Transverse colon (tissue), 4 donors: ENCODE results near the gene IFT172. TPM values are rescaled to one million over a fixed set of nuclear protein-coding genes. Genes with fewer than 3 reads are reported as not detected.

Source experiments
- DNase-seq: peaks from one replicate; pipeline ENCODE4 v3.0.0-alpha.2; 2019
- H3K27ac ChIP-seq, 4 donors: fragments of 200-600 bp; sonication (generic); 2 replicates each; pipeline ENCODE4 v1.5.1; 2016 to 2018; ENCODE audit warnings: inconsistent platforms in 4 of 4
- H3K27me3 ChIP-seq: fragments of 200-600 bp; sonication (generic); 2 replicates; pipeline ENCODE4 v1.5.1; 2017; ENCODE audit warnings: inconsistent platforms
- H3K36me3 ChIP-seq, 4 donors: fragments of 200-600 bp; sonication (generic); 2 replicates each; pipeline ENCODE4 v1.5.1; 2017 to 2019; ENCODE audit warnings: inconsistent platforms in 4 of 4
- H3K4me1 ChIP-seq, 4 donors: fragments of 200-600 bp; sonication (generic); 2 replicates each; pipeline ENCODE4 v1.5.1; 2017 to 2020; ENCODE audit warnings: inconsistent platforms in 4 of 4
- H3K4me3 ChIP-seq, 4 donors: fragments of 200-600 bp; sonication (generic); 1 replicate in 1 of 4; 2 replicates in 3 of 4; pipeline versions ENCODE4 v1.5.1 to v1.6.1; 2017 to 2019; ENCODE audit warnings: inconsistent platforms in 4 of 4
- H3K9me3 ChIP-seq, 2 donors: fragments of 200-600 bp; sonication (generic); 2 replicates each; pipeline ENCODE4 v1.5.1; 2017 to 2019; ENCODE audit warnings: inconsistent platforms in 2 of 2
- CTCF ChIP-seq, 5 experiments: fragments of 200-600 bp in 3 of 5; fragments of 450-650 bp in 2 of 5; sonication (generic) in 3 of 5; IDR thresholded peaks; 1 replicate in 2 of 5; 2 replicates in 3 of 5; pipeline ENCODE4 v1.5.1; 2016 to 2017; ENCODE audit warnings: antibody characterized with exemption in 5 of 5, inconsistent platforms in 3 of 5, mild to moderate bottlenecking in 2 of 5, moderate library complexity in 1 of 5
- EP300 ChIP-seq: sonication (generic); formaldehyde crosslinking; IDR thresholded peaks from one replicate; pipeline ENCODE4 v1.6.1; 2017; ENCODE audit warnings: antibody characterized with exemption, low read depth
- POLR2A ChIP-seq: fragments of 450-650 bp; IDR thresholded peaks from one replicate; pipeline ENCODE4 v1.6.1; 2016; ENCODE audit warnings: antibody characterized with exemption, mild to moderate bottlenecking, moderate library complexity
- POLR2AphosphoS5 ChIP-seq, 3 donors: sonication (generic); formaldehyde crosslinking; IDR thresholded peaks; one replicate each; pipeline ENCODE4 v1.6.1; 2016; ENCODE audit warnings: antibody characterized with exemption in 3 of 3
- WGBS, 2 donors: methylation state at CpG; one replicate each; pipeline ENCODE4 v1.1.5; 2018; ENCODE audit warnings: low coverage in 1 of 2; 5-methylcytosine and 5-hydroxymethylcytosine counted together
- in situ Hi-C, 4 donors: fragments of 200-750 bp; cut with MboI; loops; one replicate each; pipeline versions ENCODE4 v1.15.0 to v1.15.1; 2017; ENCODE audit warnings: low sequenced_read_pairs in 3 of 4, low pct_ligation_motif_present in 1 of 4, low pct_unique_long_range_greater_than_20kb in 1 of 4
- intact Hi-C: fragments of 100-400 bp; cut with DNase I; formaldehyde crosslinking; loops from one replicate; pipeline ENCODE4 v1.15.1; 2023; ENCODE audit warnings: low total_unique reads
- total RNA-seq, 4 donors: library from RNA; depleted of rRNA; stranded (reverse); fragments of >200 nt; gene quantifications; one replicate each; pipeline ENCODE4 v1.1.0, GENCODE V29; 2016

IFT172 gene
- total RNA-seq, 4 donors from 2014 or later: 14.5 to 113 (median 43.5) TPM

- Histone ChIP-seq H3K4me3 (no peak overlapping the region), H3K27ac (no peak overlapping the region), H3K4me1 (no peaks in the 10 kb centered on the region), H3K9me3 (no peaks in the 10 kb centered on the region), H3K27me3 (peaks cover 3% of the 10 kb centered on the region), H3K36me3 (no peaks in the 10 kb centered on the region)
- no peak for DNase-seq
- intact Hi-C loops: no loop called here
- TF ChIP-seq EP300: no peak
- no peak for TF ChIP-seq POLR2A
- TF ChIP-seq CTCF (IDR thresholded peaks at IDR 0.05): no peak
- no peak for TF ChIP-seq POLR2AphosphoS5 (IDR thresholded peaks at IDR 0.05)
- in situ Hi-C loops: no loop called here
- WGBS, 2 donors: 83% methylated on average over 4 of the region's 4 CpGs; no CpG with 5 or more reads in 1 of the 2 donors
These were observed 29.2 kb upstream of the IFT172 start for GRCh38 chr2:27518782-27519113.

GRCh38 chr2:27518113-27518781 is 28.7 kb upstream of the IFT172 start:
- no peaks in the 10 kb centered on the region for H3K36me3 ChIP-seq
- DNase-seq: no peak
- in situ Hi-C loops (no loop called here), intact Hi-C loops (no loop called here)
- no peaks in the 10 kb centered on the region for H3K9me3 ChIP-seq
- no peak overlapping the region for H3K4me3 ChIP-seq
- H3K4me1 ChIP-seq: no peaks in the 10 kb centered on the region
- no peak for TF ChIP-seq CTCF (IDR thresholded peaks at IDR 0.05)
- TF ChIP-seq POLR2A: no peak
- TF ChIP-seq POLR2AphosphoS5 (IDR thresholded peaks at IDR 0.05): no peak
- no peak for TF ChIP-seq EP300
- peaks cover 3% of the 10 kb centered on the region for H3K27me3 ChIP-seq
- WGBS, 2 donors: 63 to 76% methylated on average over 3 to 5 of the region's 5 CpGs
- H3K27ac ChIP-seq: no peak overlapping the region

DNA sequence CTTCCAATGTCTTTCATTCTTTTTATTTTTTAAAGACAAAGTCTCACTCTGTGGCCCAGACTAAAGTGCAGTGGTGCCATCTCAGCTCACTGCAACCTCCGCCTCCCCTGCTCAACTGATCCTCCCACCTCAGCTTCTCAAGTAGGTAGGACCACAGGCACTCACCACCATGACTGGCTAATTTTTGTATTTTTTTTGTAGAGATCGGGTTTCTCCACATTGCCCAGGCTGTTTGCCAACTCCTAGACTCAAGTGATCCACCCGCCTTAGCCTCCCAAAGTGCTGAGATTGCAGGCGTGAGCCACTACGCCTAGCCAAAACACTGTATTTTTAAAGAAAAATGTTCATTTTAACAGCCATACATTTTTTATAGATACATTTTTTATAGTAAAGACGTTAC is 19.8 kb upstream of the IFT172 start:
- no peak overlapping the region for H3K4me3 ChIP-seq
- WGBS, 2 donors: 62% methylated on average over 4 to 6 of the region's 6 CpGs
- no peaks in the 10 kb centered on the region for H3K36me3 ChIP-seq
- H3K27me3 ChIP-seq: peaks cover 4% of the 10 kb centered on the region
- in situ Hi-C loops: no loop called here
- no peak for TF ChIP-seq CTCF (IDR thresholded peaks at IDR 0.05)
- no peak for TF ChIP-seq POLR2A
- no peaks in the 10 kb centered on the region for H3K9me3 ChIP-seq
- intact Hi-C loops: no loop called here
- no peak overlapping the region for H3K27ac ChIP-seq
- no peaks in the 10 kb centered on the region for H3K4me1 ChIP-seq
- no peak for DNase-seq

DNA sequence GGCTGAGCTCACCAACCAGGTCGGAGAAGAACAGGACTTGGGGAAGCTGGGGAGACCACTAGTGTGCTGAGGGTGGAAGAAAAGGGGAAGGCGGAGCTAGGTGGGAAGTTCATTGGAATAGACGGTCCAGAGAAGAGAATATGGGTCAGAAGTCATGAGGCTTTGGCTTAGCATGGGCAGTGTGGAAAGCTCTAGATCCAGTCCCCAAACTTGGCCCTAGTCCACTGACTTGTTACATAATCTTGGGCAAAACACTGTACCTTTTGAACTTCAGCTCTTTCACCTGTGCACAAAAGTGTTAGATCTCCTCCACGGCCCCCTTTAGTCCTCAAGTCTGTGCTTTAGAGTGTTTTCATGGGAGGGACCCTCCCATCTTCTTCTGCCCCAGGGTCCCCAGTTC is 17.8 kb upstream of the IFT172 start:
- WGBS, 2 donors: 70 to 94% methylated on average over 2 to 4 of the region's 4 CpGs
- in situ Hi-C loops (no loop called here), intact Hi-C loops (no loop called here)
- Histone ChIP-seq H3K27me3 (peaks cover 4% of the 10 kb centered on the region), H3K4me1 (no peaks in the 10 kb centered on the region), H3K4me3 (no peak overlapping the region), H3K27ac (no peak overlapping the region), H3K36me3 (no peaks in the 10 kb centered on the region), H3K9me3 (no peaks in the 10 kb centered on the region)
- no peak for TF ChIP-seq POLR2AphosphoS5 (IDR thresholded peaks at IDR 0.05)
- no peak for TF ChIP-seq CTCF (IDR thresholded peaks at IDR 0.05)
- no peak for TF ChIP-seq POLR2A
- no peak for TF ChIP-seq EP300
- DNase-seq: no peak
